ENCODE measurements around the gene CCDC186.

CCDC186 gene

DNA sequence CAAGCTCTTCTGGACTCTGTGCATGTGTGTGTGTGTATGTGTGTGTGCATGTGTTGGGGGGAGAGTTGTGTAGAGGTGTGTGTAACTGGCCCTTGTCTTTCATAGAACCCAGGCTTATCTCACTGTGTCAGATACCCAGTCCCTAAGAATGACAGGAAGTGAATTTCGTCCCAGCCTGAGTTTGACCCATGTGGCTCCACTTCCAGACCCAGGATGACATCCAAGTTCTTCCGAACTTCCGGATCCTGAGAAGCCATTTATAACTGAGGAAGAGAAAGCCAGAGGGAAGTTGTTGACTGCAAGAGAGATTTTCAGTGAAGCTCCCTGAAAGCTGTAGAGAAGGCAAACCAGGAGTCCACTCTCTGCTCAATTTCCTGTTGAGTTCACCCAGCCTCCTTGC lies 77.1 kb downstream of the CCDC186 start:
- H3K9me3 ChIP-seq (ENCODE audit: control insufficient read depth, insufficient read depth, low read length), result 0 out of 2 replicates have a peak, but pooled peaks cover 3% of the 10 kb centered on the region
- peaks cover 60% of the 10 kb centered on the region for H3K4me1 ChIP-seq (ENCODE audit: control insufficient read depth, low read length)
- H3K36me3 ChIP-seq (ENCODE audit: control insufficient read depth, low read length), result no peaks in the 10 kb centered on the region
- H3K79me2 ChIP-seq (ENCODE audit: control insufficient read depth, low read length), result no peaks in the 10 kb centered on the region
- H3F3A ChIP-seq (ENCODE audit: control insufficient read depth, insufficient read depth), result peaks cover 2% of the 10 kb centered on the region; the same call in 1 of the 2 replicates
- peak overlapping the region; percentile 84 for H3K4me2 ChIP-seq (ENCODE audit: low read length)
- peak overlapping the region; percentile 61; the same call in 1 of the 2 replicates for H3K4me3 ChIP-seq (ENCODE audit: low read length)
- no peak for TF ChIP-seq EZH2phosphoT487 (IDR thresholded peaks at IDR 0.05; ENCODE audit: borderline replicate concordance, low read length)
- TF ChIP-seq, protein P1, sequence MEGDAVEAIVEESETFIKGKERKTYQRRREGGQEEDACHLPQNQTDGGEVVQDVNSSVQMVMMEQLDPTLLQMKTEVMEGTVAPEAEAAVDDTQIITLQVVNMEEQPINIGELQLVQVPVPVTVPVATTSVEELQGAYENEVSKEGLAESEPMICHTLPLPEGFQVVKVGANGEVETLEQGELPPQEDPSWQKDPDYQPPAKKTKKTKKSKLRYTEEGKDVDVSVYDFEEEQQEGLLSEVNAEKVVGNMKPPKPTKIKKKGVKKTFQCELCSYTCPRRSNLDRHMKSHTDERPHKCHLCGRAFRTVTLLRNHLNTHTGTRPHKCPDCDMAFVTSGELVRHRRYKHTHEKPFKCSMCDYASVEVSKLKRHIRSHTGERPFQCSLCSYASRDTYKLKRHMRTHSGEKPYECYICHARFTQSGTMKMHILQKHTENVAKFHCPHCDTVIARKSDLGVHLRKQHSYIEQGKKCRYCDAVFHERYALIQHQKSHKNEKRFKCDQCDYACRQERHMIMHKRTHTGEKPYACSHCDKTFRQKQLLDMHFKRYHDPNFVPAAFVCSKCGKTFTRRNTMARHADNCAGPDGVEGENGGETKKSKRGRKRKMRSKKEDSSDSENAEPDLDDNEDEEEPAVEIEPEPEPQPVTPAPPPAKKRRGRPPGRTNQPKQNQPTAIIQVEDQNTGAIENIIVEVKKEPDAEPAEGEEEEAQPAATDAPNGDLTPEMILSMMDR (IDR thresholded peaks at IDR 0.05; ENCODE audit: low read depth, low read length, poor library complexity, severe bottlenecking), result no peak
- H3K27me3 ChIP-seq (ENCODE audit: control insufficient read depth, low read length), result peaks cover 23% of the 10 kb centered on the region
- no peak overlapping the region for H3K27ac ChIP-seq (ENCODE audit: low read depth, low read length)
- no peaks in the 10 kb centered on the region for H3K9me2 ChIP-seq (replicated peaks; ENCODE audit: control insufficient read depth, low read length)
- H4K20me1 ChIP-seq (ENCODE audit: control insufficient read depth, insufficient read depth, low read depth, low read length), result no peaks in the 10 kb centered on the region

DNA sequence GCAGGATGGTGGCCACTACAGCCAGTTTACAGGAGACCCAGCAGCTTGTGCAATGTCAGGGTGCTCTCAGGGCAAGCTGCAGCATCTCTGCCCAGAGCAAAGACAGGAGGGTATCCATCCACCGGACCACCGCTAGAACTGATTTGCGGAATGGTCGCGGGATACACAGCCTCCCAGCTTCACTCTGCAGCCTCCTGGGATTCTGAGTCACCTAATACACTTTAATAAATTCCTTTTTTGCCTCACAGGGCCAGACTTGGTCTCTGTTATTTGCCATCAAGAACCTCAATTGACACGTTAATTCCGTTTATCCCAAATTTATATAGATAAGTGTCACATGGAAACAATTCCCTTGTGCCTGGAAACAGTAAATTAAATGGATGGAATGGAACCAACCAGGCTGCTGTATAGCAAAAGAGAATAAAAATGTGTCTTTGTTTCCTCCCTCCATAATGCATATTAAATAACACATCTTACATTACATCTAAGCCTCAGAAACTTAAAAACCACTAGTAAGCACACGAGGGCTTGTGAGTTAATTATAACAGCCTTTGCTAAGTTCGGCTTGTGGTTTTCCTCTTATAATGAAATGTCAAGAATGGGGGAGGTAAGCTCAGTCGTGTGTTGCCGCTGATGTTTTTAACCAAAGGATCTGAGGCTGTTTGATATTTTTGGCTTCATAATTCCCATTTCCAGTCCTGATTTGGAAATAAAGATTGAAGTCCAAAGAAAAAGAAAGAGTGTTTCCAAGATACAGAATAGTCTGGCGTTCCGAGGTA lies 78.3 kb downstream of the CCDC186 start:
- Histone ChIP-seq H3K27me3 (ENCODE audit: control insufficient read depth, low read length) (peaks cover 13% of the 10 kb centered on the region), H3K4me3 (ENCODE audit: low read length) (peak overlapping the region; percentile 61), H3K79me2 (ENCODE audit: control insufficient read depth, low read length) (no peaks in the 10 kb centered on the region), H3K4me2 (ENCODE audit: low read length) (peak overlapping the region; percentile 84), H3K9me2 (replicated peaks; ENCODE audit: control insufficient read depth, low read length) (no peaks in the 10 kb centered on the region), H3K27ac (ENCODE audit: low read depth, low read length) (peak overlapping the region; percentile 56), H3K36me3 (ENCODE audit: control insufficient read depth, low read length) (no peaks in the 10 kb centered on the region), H3K9me3 (ENCODE audit: control insufficient read depth, insufficient read depth, low read length) (0 out of 2 replicates have a peak, but pooled peaks cover 3% of the 10 kb centered on the region), H3F3A (ENCODE audit: control insufficient read depth, insufficient read depth) (peaks cover 2% of the 10 kb centered on the region; the same call in 1 of the 2 replicates), H3K4me1 (ENCODE audit: control insufficient read depth, low read length) (peaks cover 53% of the 10 kb centered on the region), H4K20me1 (ENCODE audit: control insufficient read depth, insufficient read depth, low read depth, low read length) (no peaks in the 10 kb centered on the region)
- TF ChIP-seq, protein P1 (IDR thresholded peaks at IDR 0.05; ENCODE audit: low read depth, low read length, poor library complexity, severe bottlenecking), result no peak
- TF ChIP-seq EZH2phosphoT487 (IDR thresholded peaks at IDR 0.05; ENCODE audit: borderline replicate concordance, low read length), result peak; percentile 71; the same call in 1 of the 2 replicates

DNA sequence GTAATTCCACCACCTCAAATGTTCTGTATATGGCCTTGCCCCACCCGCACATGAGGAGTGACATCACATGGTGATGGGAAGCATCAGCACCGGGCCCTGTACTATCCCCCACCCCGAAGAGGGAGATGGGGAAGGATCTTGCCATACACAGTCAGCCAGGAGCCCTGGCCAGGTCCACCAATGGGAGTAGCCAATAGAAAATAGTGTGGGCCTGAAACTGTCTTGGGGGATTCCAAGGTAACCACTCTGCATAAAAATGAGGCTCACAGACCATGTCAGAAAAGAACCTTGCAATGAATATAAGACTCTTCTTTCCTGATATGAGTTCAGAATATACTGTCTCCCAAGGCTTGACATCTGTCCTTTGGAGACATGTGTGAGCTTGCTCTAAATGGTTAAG lies 79.2 kb downstream of the CCDC186 start:
- Histone ChIP-seq H4K20me1 (ENCODE audit: control insufficient read depth, insufficient read depth, low read depth, low read length) (no peaks in the 10 kb centered on the region), H3K4me1 (ENCODE audit: control insufficient read depth, low read length) (peaks cover 48% of the 10 kb centered on the region), H3F3A (ENCODE audit: control insufficient read depth, insufficient read depth) (peaks cover 2% of the 10 kb centered on the region; the same call in 1 of the 2 replicates), H3K79me2 (ENCODE audit: control insufficient read depth, low read length) (no peaks in the 10 kb centered on the region), H3K27ac (ENCODE audit: low read depth, low read length) (no peak overlapping the region), H3K36me3 (ENCODE audit: control insufficient read depth, low read length) (no peaks in the 10 kb centered on the region), H3K4me2 (ENCODE audit: low read length) (peak overlapping the region; percentile 84; the same call in 1 of the 2 replicates), H3K4me3 (ENCODE audit: low read length) (no peak overlapping the region), H3K9me2 (replicated peaks; ENCODE audit: control insufficient read depth, low read length) (no peaks in the 10 kb centered on the region), H3K9me3 (ENCODE audit: control insufficient read depth, insufficient read depth, low read length) (0 out of 2 replicates have a peak, but pooled peaks cover 3% of the 10 kb centered on the region), H3K27me3 (ENCODE audit: control insufficient read depth, low read length) (peaks cover 5% of the 10 kb centered on the region)
- no peak for TF ChIP-seq EZH2phosphoT487 (IDR thresholded peaks at IDR 0.05; ENCODE audit: borderline replicate concordance, low read length)
- TF ChIP-seq, protein P1 (IDR thresholded peaks at IDR 0.05; ENCODE audit: low read depth, low read length, poor library complexity, severe bottlenecking), result no peak
